ENCODE results near the gene GOLGA2. TPM values are rescaled to one million over a fixed set of nuclear protein-coding genes. Genes with fewer than 3 reads are reported as not detected.
"Not testable (repeated sequence)": the region's sequence is repeated elsewhere in the genome, so short reads cannot be mapped to it uniquely, and the experiment has no call there.

GOLGA2 gene
- polyA plus RNA-seq, 1 experiment, result 112 TPM

- no peak overlapping the region for H3K4me3 ChIP-seq (ENCODE audit: low read depth, low read length)
- no peak for TF ChIP-seq CTCF (IDR thresholded peaks at IDR 0.05; ENCODE audit: low read depth, low read length)
- CTCF ChIA-PET, result interaction anchor here (2.0 kb wide), 1 partner anchor 10 kb away, joined by 6 read pairs; no protein-coding TSS in a partner anchor
- H3K27ac ChIP-seq (ENCODE audit: low read depth, low read length), result no peak overlapping the region
- H3K27me3 ChIP-seq (ENCODE audit: control insufficient read depth, insufficient read depth, low read length), result no peaks in the 10 kb centered on the region
- no peak for DNase-seq (ENCODE audit: low read depth, low spot score)
- POLR2A ChIA-PET, result interaction anchor here (1.5 kb wide), 1 partner anchor 9 kb away, joined by 4 read pairs; the partner anchor contains the start of genes GOLGA2 and SWI5
- no peaks in the 10 kb centered on the region for H3K9me3 ChIP-seq (ENCODE audit: control insufficient read depth, insufficient read depth, low read length)
These were observed 9.4 kb upstream of the GOLGA2 start for GRCh38 chr9:128285033-128285784.

GRCh38 chr9:128282500-128282899, 6.7 kb upstream of the GOLGA2 start:
- POLR2A ChIA-PET, result no interaction called here

GRCh38 chr9:128280084-128280622, 4.3 kb upstream of the GOLGA2 start:
- H3K27ac ChIP-seq (ENCODE audit: low read depth, low read length), result no peak overlapping the region
- POLR2A ChIA-PET, result no interaction called here
- DNase-seq (ENCODE audit: low read depth, low spot score), result no peak
- H3K27me3 ChIP-seq (ENCODE audit: control insufficient read depth, insufficient read depth, low read length), result no peaks in the 10 kb centered on the region
- TF ChIP-seq CTCF (IDR thresholded peaks at IDR 0.05; ENCODE audit: low read depth, low read length), result no peak
- no peak overlapping the region for H3K4me3 ChIP-seq (ENCODE audit: low read depth, low read length)
- CTCF ChIA-PET, result no interaction called here
- H3K9me3 ChIP-seq (ENCODE audit: control insufficient read depth, insufficient read depth, low read length), result peaks cover 3% of the 10 kb centered on the region; the same call in 1 of the 2 replicates

More at GRCh38 chr9:128282500-128282899, 6.7 kb upstream of the GOLGA2 start:
- no peak for DNase-seq (ENCODE audit: low read depth, low spot score)
- TF ChIP-seq CTCF (IDR thresholded peaks at IDR 0.05; ENCODE audit: low read depth, low read length), result no peak
- CTCF ChIA-PET, result interaction anchor here (1.2 to 1.4 kb wide), 2 partner anchors 13 to 17 kb away, joined by 3 to 6 read pairs; no protein-coding TSS in a partner anchor
- Histone ChIP-seq H3K4me3 (ENCODE audit: low read depth, low read length) (no peak overlapping the region), H3K27ac (ENCODE audit: low read depth, low read length) (no peak overlapping the region), H3K27me3 (ENCODE audit: control insufficient read depth, insufficient read depth, low read length) (no peaks in the 10 kb centered on the region), H3K9me3 (ENCODE audit: control insufficient read depth, insufficient read depth, low read length) (no peaks in the 10 kb centered on the region)

- CTCF ChIA-PET, result interaction anchor here (0.7 kb wide), 1 partner anchor 83 kb away, joined by 3 read pairs; no protein-coding TSS in a partner anchor
- H3K4me3 ChIP-seq (ENCODE audit: low read depth, low read length); H3K27me3 ChIP-seq (ENCODE audit: control insufficient read depth, insufficient read depth, low read length); H3K27ac ChIP-seq (ENCODE audit: low read depth, low read length); H3K9me3 ChIP-seq (ENCODE audit: control insufficient read depth, insufficient read depth, low read length); DNase-seq (ENCODE audit: low read depth, low spot score); POLR2A ChIA-PET: not testable (repeated sequence)
These were observed 3.6 kb upstream of the GOLGA2 start for GRCh38 chr9:128279088-128280073.
